Upper lobe of right lung (tissue), 1 donor: ENCODE results near the gene ZCCHC17. TPM values are rescaled to one million over a fixed set of nuclear protein-coding genes. Genes with fewer than 3 reads are reported as not detected.
"Not testable (repeated sequence)": the region's sequence is repeated elsewhere in the genome, so short reads cannot be mapped to it uniquely, and the experiment has no call there.

ENCODE experiments used
- ATAC-seq: fragments of 200-7000 bp; cut with Tn5 transposase; one replicate; pipeline ENCODE4 v1.9.1; 2020; ENCODE audit warnings: mild to moderate bottlenecking, moderate library complexity
- DNase-seq: peaks from one replicate; pipeline ENCODE4 v3.0.0-alpha.2; 2020
- H3K27ac ChIP-seq: fragments of 200-600 bp; one replicate; pipeline ENCODE4 v1.8.0; 2022
- H3K27me3 ChIP-seq: fragments of 200-600 bp; one replicate; pipeline ENCODE4 v1.8.0; 2022; ENCODE audit warnings: mild to moderate bottlenecking
- H3K36me3 ChIP-seq: fragments of 200-600 bp; one replicate; pipeline ENCODE4 v1.8.0; 2022
- H3K4me1 ChIP-seq: fragments of 200-600 bp; one replicate; pipeline ENCODE4 v1.8.0; 2022
- H3K4me3 ChIP-seq: fragments of 200-600 bp; one replicate; pipeline ENCODE4 v1.8.0; 2022; ENCODE audit warnings: mild to moderate bottlenecking
- H3K9me3 ChIP-seq: fragments of 200-600 bp; one replicate; pipeline ENCODE4 v1.8.0; 2022
- CTCF ChIP-seq: fragments of 200-600 bp; IDR thresholded peaks from one replicate; pipeline ENCODE4 v1.8.0; 2022; ENCODE audit warnings: antibody characterized with exemption
- intact Hi-C: fragments of 100-400 bp; cut with DNase I; formaldehyde crosslinking; loops from one replicate; pipeline ENCODE4 v1.11.0; 2022
- total RNA-seq: library from RNA; stranded (reverse); fragmentation: NEBNext Ultra II Directional; extraction: Animal tissue kit (Norgen Biotek cat#: 25700); gene quantifications from one replicate; pipeline ENCODE4 v1.2.1, GENCODE V29; 2021
- donor health status: DM: no; HTN: yes; CAD: no; lungs with severe emphysema.

Gene ZCCHC17
- total RNA-seq, 1 donor from 2014 or later: 16.0 TPM

GRCh38 chr1:31259746-31260145 lies 37.1 kb upstream of the ZCCHC17 start:
- no peak for ATAC-seq
- no peak overlapping the region for H3K4me3 ChIP-seq
- no peak for TF ChIP-seq CTCF
- no peaks in the 10 kb centered on the region for H3K4me1 ChIP-seq
- H3K9me3 ChIP-seq: no peaks in the 10 kb centered on the region
- no peaks in the 10 kb centered on the region for H3K27me3 ChIP-seq
- no peak overlapping the region for H3K27ac ChIP-seq
- peaks cover 72% of the 10 kb centered on the region for H3K36me3 ChIP-seq
- no peak for DNase-seq
- intact Hi-C loops: no loop called here

- TF ChIP-seq CTCF: no peak
Observed at GRCh38 chr1:31261916-31262315, 34.9 kb upstream of the ZCCHC17 start.

GRCh38 chr1:31262393-31262792 lies 34.4 kb upstream of the ZCCHC17 start:
- H3K9me3 ChIP-seq, intact Hi-C loops, H3K27me3 ChIP-seq, H3K27ac ChIP-seq, H3K4me3 ChIP-seq, H3K4me1 ChIP-seq, DNase-seq, ATAC-seq: not testable (repeated sequence)
- H3K36me3 ChIP-seq: peaks cover 92% of the 10 kb centered on the region

More at GRCh38 chr1:31261916-31262315, 34.9 kb upstream of the ZCCHC17 start:
- peaks cover 91% of the 10 kb centered on the region for H3K36me3 ChIP-seq
- H3K27me3 ChIP-seq: no peaks in the 10 kb centered on the region
- intact Hi-C loops: no loop called here
- H3K4me1 ChIP-seq: no peaks in the 10 kb centered on the region
- H3K4me3 ChIP-seq: no peak overlapping the region
- no peak for DNase-seq
- H3K9me3 ChIP-seq: no peaks in the 10 kb centered on the region
- ATAC-seq: no peak
- no peak overlapping the region for H3K27ac ChIP-seq

- peaks cover 91% of the 10 kb centered on the region for H3K36me3 ChIP-seq
- TF ChIP-seq CTCF: no peak
Observed at GRCh38 chr1:31263408-31263807, 33.4 kb upstream of the ZCCHC17 start.

GRCh38 chr1:31264790-31265386 lies 31.9 kb upstream of the ZCCHC17 start:
- intact Hi-C loops: no loop called here
- Histone ChIP-seq H3K36me3 (peaks cover 91% of the 10 kb centered on the region), H3K9me3 (no peaks in the 10 kb centered on the region), H3K27ac (no peak overlapping the region), H3K27me3 (no peaks in the 10 kb centered on the region), H3K4me1 (no peaks in the 10 kb centered on the region), H3K4me3 (no peak overlapping the region)
- no peak for ATAC-seq
- no peak for TF ChIP-seq CTCF
- DNase-seq: no peak

More at GRCh38 chr1:31263408-31263807, 33.4 kb upstream of the ZCCHC17 start:
- Histone ChIP-seq H3K27ac (no peak overlapping the region), H3K27me3 (no peaks in the 10 kb centered on the region), H3K4me3 (no peak overlapping the region), H3K9me3 (no peaks in the 10 kb centered on the region), H3K4me1 (no peaks in the 10 kb centered on the region)
- ATAC-seq (no peak), DNase-seq (no peak)
- intact Hi-C loops: no loop called here

GRCh38 chr1:31266547-31266946 lies 30.3 kb upstream of the ZCCHC17 start:
- intact Hi-C loops: no loop called here
- TF ChIP-seq CTCF: no peak
- Histone ChIP-seq H3K4me3 (no peak overlapping the region), H3K4me1 (no peaks in the 10 kb centered on the region), H3K36me3 (peaks cover 91% of the 10 kb centered on the region), H3K9me3 (no peaks in the 10 kb centered on the region), H3K27ac (no peak overlapping the region), H3K27me3 (no peaks in the 10 kb centered on the region)
- DNase-seq: no peak
- no peak for ATAC-seq
